LNCAP (cell line): ENCODE results near the gene THAP6.

Source experiments
- CTCF ChIP-seq: fragments of 450-650 bp; IDR thresholded peaks from 2 replicates; pipeline ENCODE4 v1.5.1; 2017; ENCODE audit warnings: mild to moderate bottlenecking

Gene THAP6

GRCh38 chr4:75495476-75495875, 18.8 kb upstream of the THAP6 start:
- TF ChIP-seq CTCF: no peak

- TF ChIP-seq CTCF: no peak
Measured at GRCh38 chr4:75496406-75496805, 17.9 kb upstream of the THAP6 start.

- no peak for TF ChIP-seq CTCF
Measured at GRCh38 chr4:75497133-75497532, 17.1 kb upstream of the THAP6 start.

GRCh38 chr4:75498041-75498440, 16.2 kb upstream of the THAP6 start:
- TF ChIP-seq CTCF: no peak

GRCh38 chr4:75499900-75500299, 14.4 kb upstream of the THAP6 start:
- TF ChIP-seq CTCF: no peak

- TF ChIP-seq CTCF: no peak
Measured at GRCh38 chr4:75502671-75503070, 11.6 kb upstream of the THAP6 start.

GRCh38 chr4:75505630-75506029, 8.6 kb upstream of the THAP6 start:
- no peak for TF ChIP-seq CTCF

GRCh38 chr4:75511841-75512240, 2.4 kb upstream of the THAP6 start:
- TF ChIP-seq CTCF: no peak
